Kidney epithelial cell (primary cell): ENCODE data around the gene IGFBP5. TPM values are rescaled to one million over a fixed set of nuclear protein-coding genes. Genes with fewer than 3 reads are reported as not detected.

ENCODE experiments used
- DNase-seq: peaks from one replicate; pipeline ENCODE4 v3.0.0-alpha.2; 2010; ENCODE audit warnings: low read depth
- H3K27me3 ChIP-seq: 2 replicates; pipeline ENCODE4 v1.6.0; 2011; ENCODE audit warnings: low read length; ENCODE audit not compliant: control insufficient read depth, insufficient read depth
- H3K36me3 ChIP-seq: 2 replicates; pipeline ENCODE4 v1.5.1; 2011; ENCODE audit warnings: low read length; ENCODE audit not compliant: control insufficient read depth, insufficient read depth
- H3K4me3 ChIP-seq: 2 replicates; pipeline ENCODE4 v1.5.1; 2011; ENCODE audit warnings: low read depth, mild to moderate bottlenecking, control low read depth, low read length
- CTCF ChIP-seq: IDR thresholded peaks from 2 replicates; pipeline ENCODE4 v1.5.1; 2011; ENCODE audit warnings: mild to moderate bottlenecking, moderate library complexity, low read length, control low read depth, inconsistent platforms; ENCODE audit not compliant: insufficient read depth, poor library complexity, severe bottlenecking
- total RNA-seq: library from RNA; depleted of rRNA; stranded (reverse); fragments of >200 nt; gene quantifications from 2 replicates; pipeline ENCODE4 v1.2.3, GENCODE V29; 2015

IGFBP5 gene
- total RNA-seq, 1 donor from 2014 or later = 51.7 TPM

- DNase-seq = no peak
- Histone ChIP-seq H3K36me3 (no peaks in the 10 kb centered on the region), H3K4me3 (no peak overlapping the region), H3K27me3 (no peaks in the 10 kb centered on the region)
- no peak for TF ChIP-seq CTCF
These were observed 43.7 kb upstream of the IGFBP5 start for GRCh38 chr2:216739035-216739434.

DNA sequence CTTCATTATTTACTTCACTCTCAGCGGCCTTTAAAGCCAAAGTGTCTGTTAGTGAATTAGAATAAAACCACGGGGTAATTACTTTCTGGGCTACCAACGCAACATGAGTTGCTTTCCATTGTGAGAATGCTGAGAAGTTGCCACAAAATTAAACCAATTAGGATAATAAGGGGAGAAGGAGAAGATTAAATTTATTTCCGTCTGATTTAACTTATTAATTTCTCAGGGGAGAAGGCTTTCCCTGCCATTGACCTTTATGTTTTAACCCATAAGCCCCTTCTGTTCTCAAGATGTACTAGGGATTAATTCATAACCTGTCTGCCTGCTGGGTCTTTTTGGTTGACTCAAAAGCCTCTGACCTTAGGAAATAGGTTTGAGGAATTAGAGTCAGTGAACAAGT lies 42.3 kb upstream of the IGFBP5 start:
- TF ChIP-seq CTCF = no peak
- H3K4me3 ChIP-seq = no peak overlapping the region
- no peaks in the 10 kb centered on the region for H3K36me3 ChIP-seq
- DNase-seq = no peak
- no peaks in the 10 kb centered on the region for H3K27me3 ChIP-seq

DNA sequence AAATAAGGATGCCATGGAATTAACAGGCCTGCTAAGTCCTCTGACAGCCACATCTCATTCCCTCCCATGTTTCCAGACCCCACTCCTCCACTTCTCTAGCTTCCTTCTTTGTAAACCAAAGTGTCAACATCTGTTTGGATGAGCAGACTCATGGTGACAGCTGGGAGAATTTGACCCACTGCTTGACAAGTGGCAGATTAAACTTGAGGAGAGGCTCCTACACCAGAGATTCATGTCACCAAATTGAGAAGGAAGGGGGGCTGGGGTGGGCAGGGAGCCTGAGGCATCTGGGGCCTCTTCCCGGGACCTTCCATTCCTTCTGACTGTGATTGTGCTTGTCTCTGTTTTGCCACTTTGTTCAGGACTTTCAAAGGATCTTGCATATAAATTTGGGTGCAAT lies 41.0 kb upstream of the IGFBP5 start:
- no peaks in the 10 kb centered on the region for H3K36me3 ChIP-seq
- DNase-seq = no peak
- no peak overlapping the region for H3K4me3 ChIP-seq
- no peaks in the 10 kb centered on the region for H3K27me3 ChIP-seq
- no peak for TF ChIP-seq CTCF

GRCh38 chr2:216735668-216736067 lies 40.3 kb upstream of the IGFBP5 start:
- H3K4me3 ChIP-seq = no peak overlapping the region
- TF ChIP-seq CTCF = no peak
- no peak for DNase-seq
- no peaks in the 10 kb centered on the region for H3K27me3 ChIP-seq
- H3K36me3 ChIP-seq = no peaks in the 10 kb centered on the region

GRCh38 chr2:216735086-216735485 lies 39.7 kb upstream of the IGFBP5 start:
- H3K4me3 ChIP-seq = no peak overlapping the region
- no peak for DNase-seq
- TF ChIP-seq CTCF = no peak
- H3K27me3 ChIP-seq = no peaks in the 10 kb centered on the region
- no peaks in the 10 kb centered on the region for H3K36me3 ChIP-seq

DNA sequence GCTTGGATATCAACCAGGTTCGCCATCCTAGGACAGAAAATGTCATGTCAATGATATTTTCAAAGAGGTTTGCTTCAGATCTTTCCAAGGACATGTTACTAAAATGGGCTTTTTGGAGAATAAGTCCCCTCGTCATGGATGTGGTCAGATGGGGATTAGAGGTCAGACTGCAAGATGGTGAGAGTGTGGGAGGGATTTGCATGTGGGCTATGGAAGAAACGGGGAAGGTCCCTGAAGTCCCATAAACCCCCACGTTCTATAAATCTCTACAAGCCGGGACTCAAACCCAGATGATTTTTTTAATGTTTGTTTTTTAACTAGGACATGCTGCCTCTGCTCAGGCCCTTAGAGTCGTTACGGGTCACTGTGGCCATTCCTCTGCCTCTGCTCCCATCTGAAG lies 37.7 kb upstream of the IGFBP5 start:
- DNase-seq = no peak
- Histone ChIP-seq H3K4me3 (no peak overlapping the region), H3K36me3 (no peaks in the 10 kb centered on the region), H3K27me3 (no peaks in the 10 kb centered on the region)
- TF ChIP-seq CTCF = no peak
